Amniotic stem cell (primary cell): ENCODE results near the gene FLNB.
"Not testable (repeated sequence)": the region's sequence is repeated elsewhere in the genome, so short reads cannot be mapped to it uniquely, and the experiment has no call there.

ENCODE experiments used
- DNase-seq: peaks from one replicate; lab custom pipeline; 2025; lab: John Stamatoyannopoulos, UW

FLNB gene

DNA sequence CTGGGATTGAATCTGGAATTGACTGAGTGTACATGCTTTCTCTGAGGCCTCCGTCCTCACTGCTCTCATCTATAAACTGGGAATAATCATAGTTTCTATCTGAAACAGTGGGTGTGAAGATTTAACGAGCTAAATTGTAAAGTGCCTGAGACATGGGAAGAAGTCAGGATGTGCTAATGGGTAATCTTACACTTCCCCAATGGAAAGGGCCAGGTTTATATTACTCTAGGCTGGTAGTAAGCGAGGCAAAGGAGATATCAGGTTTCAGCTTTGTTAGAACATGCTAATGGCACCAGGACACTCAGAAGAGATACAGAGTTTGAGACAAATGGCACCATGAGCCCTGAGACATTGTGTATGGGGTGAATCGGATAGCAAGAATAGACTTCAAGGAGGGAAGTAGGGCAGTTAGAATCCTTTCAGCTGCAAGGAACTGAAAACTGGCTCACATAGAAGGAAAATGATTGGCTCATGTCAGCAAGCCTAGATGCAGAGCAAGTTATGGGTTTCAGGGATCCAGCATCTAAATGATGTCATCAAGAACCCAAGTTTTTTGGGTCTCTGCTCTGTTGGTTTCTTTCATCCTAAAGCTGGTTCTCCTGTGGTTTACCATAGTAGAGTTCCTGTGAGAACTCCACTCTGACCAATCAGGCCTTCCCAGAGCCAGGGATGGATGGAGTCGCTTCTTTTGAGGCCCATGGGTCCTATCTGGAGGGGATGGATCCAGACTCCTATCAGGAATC lies 21.8 kb downstream of the FLNB start:
- DNase-seq, result no peak

- DNase-seq, result no peak
Observed at GRCh38 chr3:58032186-58032585, 24.0 kb downstream of the FLNB start.

GRCh38 chr3:58034738-58035523 lies 26.7 kb downstream of the FLNB start:
- no peak for DNase-seq

DNA sequence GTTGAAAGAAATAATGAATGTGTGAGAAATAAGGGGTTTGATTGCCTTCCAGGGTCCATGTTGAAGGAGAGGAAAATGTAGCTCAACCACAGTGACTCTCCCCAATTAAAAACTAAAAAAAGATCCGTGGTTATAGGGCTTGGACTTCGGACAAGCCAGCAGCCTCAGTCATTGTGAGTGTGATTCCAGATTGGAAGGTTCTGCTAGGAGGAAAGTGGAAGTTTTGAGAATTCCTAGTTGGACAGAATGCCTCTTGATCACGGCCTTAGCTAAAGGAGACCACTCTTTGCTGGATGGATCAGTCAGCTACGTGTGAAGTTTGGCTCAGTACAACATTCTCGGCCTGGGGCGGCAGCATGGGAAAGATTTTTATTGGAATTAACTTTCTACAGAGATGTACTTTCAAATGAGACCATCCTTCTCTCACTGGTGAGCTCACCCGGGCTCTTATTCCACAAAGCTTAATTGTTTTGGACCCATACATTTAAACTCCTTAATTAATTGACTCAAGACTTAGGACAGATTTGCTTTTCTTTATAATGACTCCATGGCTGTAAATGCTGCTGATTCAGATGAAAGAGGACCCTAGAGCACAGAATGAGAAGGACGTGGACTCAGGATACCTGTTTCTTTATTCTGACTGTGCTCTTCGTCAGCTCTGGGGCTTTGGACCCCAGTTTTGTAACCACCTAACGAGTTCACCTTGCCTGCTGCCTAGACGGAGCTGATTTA lies 27.5 kb downstream of the FLNB start:
- no peak for DNase-seq

- DNase-seq, result no peak
Observed at GRCh38 chr3:58036293-58037032, 28.2 kb downstream of the FLNB start.

GRCh38 chr3:58037141-58037910 lies 29.1 kb downstream of the FLNB start:
- DNase-seq, result no peak

DNA sequence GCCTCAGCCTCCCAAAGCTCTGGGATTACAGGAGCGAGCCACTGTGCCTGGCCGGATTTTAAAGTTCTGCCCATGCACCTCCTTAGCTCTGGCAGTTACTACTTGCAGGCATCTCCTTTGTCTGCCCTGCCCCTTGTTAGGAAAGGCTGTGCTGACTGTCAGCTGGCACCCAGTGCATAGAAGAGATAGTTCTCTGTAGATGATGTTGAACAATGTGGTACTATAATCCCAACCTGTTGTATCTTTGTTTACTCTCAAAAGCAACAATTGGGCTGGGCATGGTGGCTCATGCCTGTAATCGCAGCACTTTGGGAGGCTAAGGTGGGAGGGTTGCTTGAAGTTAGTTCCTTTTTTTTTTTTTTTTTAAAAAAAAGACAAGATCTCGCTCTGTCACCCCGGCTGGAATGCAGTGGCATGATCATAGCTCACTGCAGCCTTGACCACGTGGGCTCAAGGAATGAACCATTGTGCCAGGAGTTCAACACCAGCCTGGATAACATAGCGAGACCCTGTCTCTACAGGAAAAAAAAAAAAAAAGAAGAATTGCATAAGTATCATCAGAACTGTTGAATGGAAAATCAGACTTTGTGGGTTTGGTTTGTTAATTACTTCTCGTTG lies 30.6 kb downstream of the FLNB start:
- no peak for DNase-seq

GRCh38 chr3:58039601-58040000 lies 31.4 kb downstream of the FLNB start:
- no peak for DNase-seq

- no peak for DNase-seq
Observed at GRCh38 chr3:58041182-58041825, 33.1 kb downstream of the FLNB start.

- DNase-seq, result no peak
Observed at GRCh38 chr3:58041826-58042324, 33.7 kb downstream of the FLNB start.

GRCh38 chr3:58042947-58043707 lies 34.9 kb downstream of the FLNB start:
- no peak for DNase-seq

- DNase-seq, result no peak
Observed at GRCh38 chr3:58043933-58044332, 35.7 kb downstream of the FLNB start.

- no peak for DNase-seq
Observed at GRCh38 chr3:58044691-58045483, 36.7 kb downstream of the FLNB start.

- DNase-seq, result no peak
Observed at GRCh38 chr3:58047826-58048225, 39.6 kb downstream of the FLNB start.

GRCh38 chr3:58048301-58048700 lies 40.1 kb downstream of the FLNB start:
- no peak for DNase-seq

- no peak for DNase-seq
Observed at GRCh38 chr3:58049143-58049785, 41.0 kb downstream of the FLNB start.

GRCh38 chr3:58051196-58051595 lies 43.0 kb downstream of the FLNB start:
- DNase-seq, result no peak

GRCh38 chr3:58051658-58052261 lies 43.5 kb downstream of the FLNB start:
- not testable (repeated sequence) for DNase-seq
